Measurements from ENCODE around the gene RGL2.

DNA sequence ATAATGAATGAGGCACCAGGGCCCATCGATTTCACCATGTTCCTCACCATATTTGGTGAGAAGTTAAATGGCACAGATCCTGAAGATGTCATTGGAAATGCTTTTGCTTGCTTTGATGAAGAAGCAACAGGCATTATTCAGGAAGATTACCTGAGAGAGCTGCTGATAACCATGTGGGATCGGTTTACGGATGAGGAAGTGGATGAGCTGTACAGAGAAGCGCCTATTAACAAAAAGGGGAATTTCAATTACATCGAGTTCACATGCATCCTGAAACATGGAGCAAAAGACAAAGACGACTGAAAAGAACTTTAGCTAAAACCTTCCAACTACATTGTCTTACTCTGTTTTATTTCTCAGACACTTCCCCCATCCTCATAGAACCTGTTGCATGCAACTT lies 40.5 kb upstream of the RGL2 start:
- TF ChIP-seq, protein P1, sequence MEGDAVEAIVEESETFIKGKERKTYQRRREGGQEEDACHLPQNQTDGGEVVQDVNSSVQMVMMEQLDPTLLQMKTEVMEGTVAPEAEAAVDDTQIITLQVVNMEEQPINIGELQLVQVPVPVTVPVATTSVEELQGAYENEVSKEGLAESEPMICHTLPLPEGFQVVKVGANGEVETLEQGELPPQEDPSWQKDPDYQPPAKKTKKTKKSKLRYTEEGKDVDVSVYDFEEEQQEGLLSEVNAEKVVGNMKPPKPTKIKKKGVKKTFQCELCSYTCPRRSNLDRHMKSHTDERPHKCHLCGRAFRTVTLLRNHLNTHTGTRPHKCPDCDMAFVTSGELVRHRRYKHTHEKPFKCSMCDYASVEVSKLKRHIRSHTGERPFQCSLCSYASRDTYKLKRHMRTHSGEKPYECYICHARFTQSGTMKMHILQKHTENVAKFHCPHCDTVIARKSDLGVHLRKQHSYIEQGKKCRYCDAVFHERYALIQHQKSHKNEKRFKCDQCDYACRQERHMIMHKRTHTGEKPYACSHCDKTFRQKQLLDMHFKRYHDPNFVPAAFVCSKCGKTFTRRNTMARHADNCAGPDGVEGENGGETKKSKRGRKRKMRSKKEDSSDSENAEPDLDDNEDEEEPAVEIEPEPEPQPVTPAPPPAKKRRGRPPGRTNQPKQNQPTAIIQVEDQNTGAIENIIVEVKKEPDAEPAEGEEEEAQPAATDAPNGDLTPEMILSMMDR (IDR thresholded peaks at IDR 0.05 in 8 of 11, conservative IDR thresholded peaks at IDR 0.05 in 3 of 11), result no peak
- TF ChIP-seq POLR2A (IDR thresholded peaks at IDR 0.05), result no peak
- no peak for TF ChIP-seq POLR2AphosphoS5 (IDR thresholded peaks at IDR 0.05)

Data from spleen (tissue), 7 donors.